ENCODE measurements around the gene TOMM40L.

The TOMM40L gene

GRCh38 chr1:161258439-161259344 is 32.8 kb downstream of the TOMM40L start, which contains the start of gene PCP4L1:
Gene PCP4L1, plus strand, starts transcription at chr1:161258745. Its CDS starts 230 bp downstream, at chr1:161258975.
- peak in 2 of 4 experiments; percentile 4 to 12 for DNase-seq

- DNase-seq = no peak
Measured at GRCh38 chr1:161259345-161259702, 33.5 kb downstream of the TOMM40L start.

- DNase-seq = no peak
Measured at GRCh38 chr1:161259765-161260164, 33.9 kb downstream of the TOMM40L start.

- no peak for DNase-seq
Measured at GRCh38 chr1:161260376-161261260, 34.8 kb downstream of the TOMM40L start.

GRCh38 chr1:161261261-161262235 is 35.7 kb downstream of the TOMM40L start:
- no peak for DNase-seq

GRCh38 chr1:161265305-161265704 is 39.4 kb downstream of the TOMM40L start:
- DNase-seq = no peak

GRCh38 chr1:161266202-161266601 is 40.3 kb downstream of the TOMM40L start:
- DNase-seq = no peak

GRCh38 chr1:161266836-161267235 is 41.0 kb downstream of the TOMM40L start:
- no peak for DNase-seq

- DNase-seq = no peak
Measured at GRCh38 chr1:161267321-161267720, 41.5 kb downstream of the TOMM40L start.

- no peak for DNase-seq
Measured at GRCh38 chr1:161273402-161273801, 47.5 kb downstream of the TOMM40L start.

- DNase-seq = no peak
Measured at GRCh38 chr1:161274874-161275273, 49.0 kb downstream of the TOMM40L start.

Data from activated naive CD4-positive, alpha-beta T cell (primary cell).